HG03571 (cell line): ENCODE results near the gene COL18A1.
"Not testable (repeated sequence)": the region's sequence is repeated elsewhere in the genome, so short reads cannot be mapped to it uniquely, and the experiment has no call there.

Source experiments
- ATAC-seq: cut with Tn5 transposase; IDR thresholded peaks from one replicate; pipeline ENCODE4 v1.9.1; 2021; ENCODE audit not compliant: unreplicated experiment

The COL18A1 gene

GRCh38 chr21:45513003-45513717 lies 108.2 kb downstream of the COL18A1 start:
- ATAC-seq, result no peak

GRCh38 chr21:45513741-45514310 lies 108.9 kb downstream of the COL18A1 start:
- ATAC-seq, result no peak

- no peak for ATAC-seq
These were observed 109.5 kb downstream of the COL18A1 start for GRCh38 chr21:45514311-45515021.

- no peak for ATAC-seq
These were observed 110.5 kb downstream of the COL18A1 start for GRCh38 chr21:45515241-45516061.

GRCh38 chr21:45516071-45516670 lies 111.2 kb downstream of the COL18A1 start:
- no peak for ATAC-seq

DNA sequence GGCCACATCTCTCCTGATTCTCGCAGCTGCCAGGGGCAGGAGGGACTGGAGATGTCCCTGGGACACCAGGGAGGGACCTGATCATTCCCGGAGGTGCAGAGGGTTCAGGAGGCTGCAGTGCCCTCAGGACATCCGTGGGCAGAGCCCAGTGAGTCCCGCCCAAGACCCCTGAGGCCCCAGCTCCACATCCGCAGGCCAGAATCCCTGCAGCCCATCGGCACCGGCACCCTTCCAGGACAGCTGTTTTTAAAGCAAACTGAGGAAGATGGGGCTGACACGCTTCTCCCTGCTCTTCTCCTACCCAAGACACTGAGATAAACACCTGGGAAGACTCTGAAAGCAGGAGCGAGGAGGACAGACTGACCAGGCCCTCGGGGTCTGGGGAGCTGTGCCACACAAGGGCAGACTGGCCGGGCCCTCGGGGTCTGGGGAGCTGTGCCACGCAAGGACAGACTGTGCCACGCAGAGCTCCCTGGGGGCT lies 111.7 kb downstream of the COL18A1 start:
- no peak for ATAC-seq

GRCh38 chr21:45517249-45518065 lies 112.5 kb downstream of the COL18A1 start:
- no peak for ATAC-seq

- no peak for ATAC-seq
These were observed 113.8 kb downstream of the COL18A1 start for GRCh38 chr21:45518742-45519141.

- ATAC-seq, result no peak
These were observed 114.2 kb downstream of the COL18A1 start for GRCh38 chr21:45519182-45519581.

DNA sequence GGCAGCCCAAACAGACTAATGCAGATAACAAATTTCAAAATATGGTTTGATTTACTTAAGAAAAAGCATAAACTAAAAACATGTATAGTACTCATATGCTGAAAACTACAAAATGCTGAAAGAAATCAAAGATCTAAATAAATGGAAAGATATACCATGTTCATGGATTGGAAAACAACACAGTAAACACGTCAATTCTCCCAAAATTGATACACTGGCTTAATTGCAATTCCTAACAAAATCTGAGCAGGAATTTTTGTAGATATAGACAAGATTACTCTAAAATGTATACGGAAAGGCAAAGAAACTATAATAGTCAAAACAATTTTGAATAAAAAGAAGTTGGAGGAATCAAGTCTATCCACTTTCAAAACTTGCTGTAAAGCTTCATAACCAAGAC lies 116.3 kb downstream of the COL18A1 start:
- ATAC-seq, result no peak

DNA sequence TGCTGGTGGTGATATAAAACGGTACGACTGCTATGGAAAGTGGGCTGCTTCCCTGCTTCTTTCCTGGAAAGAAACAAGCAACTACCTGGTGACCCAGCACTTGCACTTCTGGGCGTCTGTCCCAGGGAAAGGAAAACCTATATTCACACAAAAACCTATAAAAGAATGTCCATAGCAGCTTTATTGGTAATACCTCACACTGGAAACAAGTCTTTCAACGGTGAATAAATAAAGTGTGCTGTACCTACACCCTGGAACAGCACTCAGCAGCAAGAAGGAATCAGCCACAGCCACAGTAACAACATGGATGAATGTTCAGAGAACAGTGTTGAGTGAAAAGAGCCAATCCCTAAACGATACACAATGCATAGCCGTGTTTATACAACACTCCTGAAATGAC lies 117.4 kb downstream of the COL18A1 start:
- no peak for ATAC-seq

DNA sequence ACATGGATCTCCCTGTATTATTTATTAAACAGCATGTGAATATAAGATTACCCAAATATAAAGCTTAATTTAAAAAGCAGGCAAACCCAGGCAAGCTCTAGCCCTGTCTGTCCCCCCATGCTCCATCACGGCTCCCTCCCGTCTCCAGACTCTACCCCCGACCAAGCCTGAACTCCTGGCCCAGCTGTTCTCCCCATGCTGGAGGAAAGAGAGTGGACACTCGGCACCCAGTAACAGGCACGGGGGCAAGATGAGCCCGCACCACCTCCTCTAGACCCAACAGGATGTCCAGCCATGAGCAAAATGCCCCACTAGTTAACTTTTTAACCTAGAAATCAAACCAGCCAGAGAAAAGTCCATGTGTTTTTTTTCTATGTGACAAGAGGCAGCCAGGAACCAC lies 118.0 kb downstream of the COL18A1 start:
- no peak for ATAC-seq

- ATAC-seq, result no peak
These were observed 118.6 kb downstream of the COL18A1 start for GRCh38 chr21:45523411-45524101.

DNA sequence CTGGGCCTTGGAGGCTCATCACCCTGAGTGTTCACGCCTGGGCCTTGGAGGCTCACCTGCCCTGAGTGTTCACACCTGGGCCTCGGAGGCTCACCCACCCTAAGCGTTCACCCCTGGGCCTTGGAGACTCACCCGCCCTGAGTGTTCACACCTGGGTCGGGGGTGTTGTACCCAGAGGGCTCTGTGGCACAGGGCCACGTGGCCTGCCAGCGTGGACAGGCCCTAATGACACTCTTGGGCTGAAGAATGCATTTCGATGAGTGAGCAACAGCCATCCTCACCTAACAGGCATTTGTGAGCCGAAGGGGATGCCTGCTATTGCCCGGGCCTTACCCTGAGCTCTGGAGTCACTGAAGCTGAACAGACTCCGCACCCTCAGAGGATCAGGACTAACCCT lies 119.8 kb downstream of the COL18A1 start:
- no peak for ATAC-seq

GRCh38 chr21:45525153-45525909 lies 120.4 kb downstream of the COL18A1 start:
- no peak for ATAC-seq

DNA sequence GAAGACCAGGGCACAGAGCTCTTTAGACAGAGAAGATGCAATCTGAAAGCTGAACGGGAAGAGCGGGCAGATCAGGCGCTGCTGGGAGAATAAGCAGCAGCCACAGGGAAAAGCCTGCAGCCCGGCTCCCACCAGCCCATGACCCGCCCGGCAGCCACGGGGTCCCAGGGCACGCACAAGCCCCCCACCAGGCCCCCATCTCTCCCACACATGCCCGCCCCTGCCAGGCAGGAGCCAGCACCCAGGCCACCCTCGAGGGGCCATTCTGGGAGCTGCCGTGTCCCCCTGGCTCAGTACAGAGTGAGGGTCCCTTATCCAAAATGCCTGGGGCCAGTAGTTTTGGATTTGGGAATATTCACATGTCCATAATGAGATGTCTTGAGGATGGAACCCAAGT lies 120.9 kb downstream of the COL18A1 start:
- no peak for ATAC-seq

DNA sequence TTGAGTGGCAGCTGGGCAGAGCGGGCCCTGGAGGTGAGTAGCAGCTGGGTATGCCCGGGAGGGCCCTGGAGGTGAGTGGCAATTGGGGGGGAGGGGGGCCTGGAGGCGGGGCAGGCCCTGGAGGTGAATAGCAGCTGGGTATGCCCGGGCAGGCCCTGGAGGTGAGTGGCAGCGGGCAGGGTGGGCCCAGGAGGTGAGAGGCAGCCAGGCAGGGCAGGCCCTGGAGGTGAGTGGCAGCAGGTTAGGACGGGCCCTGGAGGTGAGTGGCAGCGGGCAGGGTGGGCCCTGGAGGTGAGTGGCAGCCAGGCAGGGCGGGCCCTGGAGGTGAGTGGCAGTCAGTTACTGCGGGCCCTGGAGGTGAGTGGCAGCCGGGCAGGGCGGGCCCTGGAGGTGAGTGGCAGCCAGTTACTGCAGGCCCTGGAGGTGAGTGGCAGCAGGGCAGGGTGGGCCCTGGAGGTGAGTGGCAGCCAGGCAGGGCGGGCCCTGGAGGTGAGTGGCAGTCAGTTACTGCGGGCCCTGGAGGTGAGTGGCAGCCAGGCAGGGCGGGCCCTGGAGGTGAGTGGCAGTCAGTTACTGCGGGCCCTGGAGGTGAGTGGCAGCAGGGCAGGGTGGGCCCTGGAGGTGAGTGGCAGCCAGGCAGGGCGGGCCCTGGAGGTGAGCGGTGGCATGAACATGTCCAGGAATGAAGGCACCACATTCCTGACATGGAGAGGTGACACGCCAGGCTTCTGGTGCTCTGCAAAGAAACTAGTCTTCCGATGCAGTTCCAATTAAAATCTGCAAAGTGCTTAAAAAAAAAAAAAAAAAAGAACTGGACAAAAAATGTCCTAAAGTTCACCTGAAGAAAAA lies 122.4 kb downstream of the COL18A1 start:
- ATAC-seq, result not testable (repeated sequence)
